PFSK-1 (cell line): ENCODE data around the gene OR13A1.

Source experiments
- POLR2AphosphoS5 ChIP-seq: IDR thresholded peaks from 2 replicates; pipeline ENCODE4 v1.6.1; 2012; ENCODE audit warnings: low read depth, mild to moderate bottlenecking, control low read depth, low read length, moderate library complexity
- SIN3A ChIP-seq: IDR thresholded peaks from 2 replicates; pipeline ENCODE4 v1.6.1; 2012; ENCODE audit warnings: mild to moderate bottlenecking, low read length, moderate library complexity, borderline replicate concordance; ENCODE audit not compliant: insufficient read depth
- TAF1 ChIP-seq: IDR thresholded peaks from 2 replicates; pipeline ENCODE4 v1.6.1; 2012; ENCODE audit warnings: low read length, control low read depth, borderline replicate concordance; ENCODE audit not compliant: insufficient read depth
- TF ChIP-seq, protein P1 (sequence below), 2 experiments: IDR thresholded peaks; 2 replicates each; pipeline versions ENCODE4 v1.6.1 to v1.8.0; 2011 to 2012; ENCODE audit warnings: low read depth in 2 of 2, low read length in 2 of 2, control low read depth in 1 of 2, inconsistent platforms in 1 of 2, mild to moderate bottlenecking in 1 of 2, moderate library complexity in 1 of 2; ENCODE audit not compliant: insufficient read depth in 1 of 2

DNA sequence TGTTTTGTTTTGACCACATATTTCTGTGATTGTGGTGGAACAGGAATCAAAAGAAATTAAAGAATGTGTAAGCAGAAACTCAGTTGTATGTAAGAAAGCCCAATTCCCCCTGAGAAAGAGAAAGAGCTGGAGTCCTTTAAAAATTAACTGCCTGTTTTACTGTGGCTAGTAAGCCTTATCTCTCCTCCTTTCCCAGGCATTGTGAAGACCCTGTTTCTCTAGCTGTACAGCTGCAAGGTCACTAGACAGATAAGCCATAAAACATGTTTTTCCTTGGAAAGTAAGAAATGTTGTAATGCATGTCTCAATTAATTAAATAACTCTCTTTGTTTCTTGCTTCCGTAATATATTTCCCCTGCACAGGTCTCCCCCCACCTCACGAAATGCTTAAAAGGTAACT, 53.5 kb downstream of the OR13A1 start:
- TF ChIP-seq, protein P1, sequence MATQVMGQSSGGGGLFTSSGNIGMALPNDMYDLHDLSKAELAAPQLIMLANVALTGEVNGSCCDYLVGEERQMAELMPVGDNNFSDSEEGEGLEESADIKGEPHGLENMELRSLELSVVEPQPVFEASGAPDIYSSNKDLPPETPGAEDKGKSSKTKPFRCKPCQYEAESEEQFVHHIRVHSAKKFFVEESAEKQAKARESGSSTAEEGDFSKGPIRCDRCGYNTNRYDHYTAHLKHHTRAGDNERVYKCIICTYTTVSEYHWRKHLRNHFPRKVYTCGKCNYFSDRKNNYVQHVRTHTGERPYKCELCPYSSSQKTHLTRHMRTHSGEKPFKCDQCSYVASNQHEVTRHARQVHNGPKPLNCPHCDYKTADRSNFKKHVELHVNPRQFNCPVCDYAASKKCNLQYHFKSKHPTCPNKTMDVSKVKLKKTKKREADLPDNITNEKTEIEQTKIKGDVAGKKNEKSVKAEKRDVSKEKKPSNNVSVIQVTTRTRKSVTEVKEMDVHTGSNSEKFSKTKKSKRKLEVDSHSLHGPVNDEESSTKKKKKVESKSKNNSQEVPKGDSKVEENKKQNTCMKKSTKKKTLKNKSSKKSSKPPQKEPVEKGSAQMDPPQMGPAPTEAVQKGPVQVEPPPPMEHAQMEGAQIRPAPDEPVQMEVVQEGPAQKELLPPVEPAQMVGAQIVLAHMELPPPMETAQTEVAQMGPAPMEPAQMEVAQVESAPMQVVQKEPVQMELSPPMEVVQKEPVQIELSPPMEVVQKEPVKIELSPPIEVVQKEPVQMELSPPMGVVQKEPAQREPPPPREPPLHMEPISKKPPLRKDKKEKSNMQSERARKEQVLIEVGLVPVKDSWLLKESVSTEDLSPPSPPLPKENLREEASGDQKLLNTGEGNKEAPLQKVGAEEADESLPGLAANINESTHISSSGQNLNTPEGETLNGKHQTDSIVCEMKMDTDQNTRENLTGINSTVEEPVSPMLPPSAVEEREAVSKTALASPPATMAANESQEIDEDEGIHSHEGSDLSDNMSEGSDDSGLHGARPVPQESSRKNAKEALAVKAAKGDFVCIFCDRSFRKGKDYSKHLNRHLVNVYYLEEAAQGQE (IDR thresholded peaks at IDR 0.05; ENCODE audit: insufficient read depth in 1 of 2, low read depth in 2 of 2, low read length in 2 of 2) = no peak
- no peak for TF ChIP-seq SIN3A
- TF ChIP-seq TAF1 = no peak
- TF ChIP-seq POLR2AphosphoS5 = no peak
